Fibroblast of mammary gland (primary cell): Measurements from ENCODE around the gene LMAN1L.

ENCODE experiments used
- DNase-seq: peaks from one replicate; pipeline ENCODE4 v3.0.0-alpha.2; 2010; ENCODE audit warnings: low read depth
- H3K4me3 ChIP-seq: 2 replicates; pipeline ENCODE4 v1.5.1; 2011; ENCODE audit warnings: low read depth, mild to moderate bottlenecking, low read length, moderate library complexity; ENCODE audit not compliant: control insufficient read depth
- CTCF ChIP-seq: conservative IDR thresholded peaks from 2 replicates; pipeline ENCODE4 v1.5.1; 2011; ENCODE audit warnings: low read depth, low read length, inconsistent platforms; ENCODE audit not compliant: control insufficient read depth, insufficient read depth

LMAN1L gene

DNA sequence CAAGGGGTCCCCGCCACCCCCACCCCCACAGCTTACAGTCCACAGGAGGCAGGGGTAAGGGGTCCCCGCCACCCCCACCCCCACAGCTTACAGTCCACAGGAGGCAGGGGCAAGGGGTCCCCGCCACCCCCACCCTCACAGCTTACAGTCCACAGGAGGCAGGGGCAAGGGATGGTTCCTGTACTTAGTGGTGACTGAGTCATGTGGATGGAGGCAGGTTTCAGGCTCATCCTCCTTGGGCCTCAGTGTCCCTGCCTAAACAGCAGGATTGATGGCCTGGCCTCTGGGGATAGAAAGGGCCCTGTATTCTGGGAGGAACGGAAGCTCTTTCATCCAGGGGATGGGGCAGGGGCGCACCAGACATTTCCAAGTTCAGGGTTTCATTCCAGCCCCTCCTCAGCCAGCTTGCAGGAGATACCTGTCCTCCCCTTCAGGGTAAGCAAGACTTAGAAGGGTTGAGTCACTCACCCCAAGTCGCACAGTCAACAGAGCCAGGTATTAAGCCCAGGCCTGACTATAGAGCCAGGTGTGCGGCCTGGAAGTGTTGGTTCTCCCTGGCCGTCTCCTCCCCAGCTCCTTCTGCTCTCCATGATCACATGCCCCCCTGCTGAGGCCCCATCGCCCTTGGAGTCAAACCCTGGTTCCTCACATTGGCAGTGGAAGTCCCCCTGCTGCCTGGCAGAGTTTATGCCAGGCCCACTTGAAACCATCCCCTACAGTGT lies 18.2 kb upstream of the LMAN1L start:
- DNase-seq = no peak
- no peak for TF ChIP-seq CTCF
- no peak overlapping the region for H3K4me3 ChIP-seq

- no peak for DNase-seq
- H3K4me3 ChIP-seq = no peak overlapping the region
- TF ChIP-seq CTCF = no peak
Measured at GRCh38 chr15:74794970-74795349, 17.7 kb upstream of the LMAN1L start.

DNA sequence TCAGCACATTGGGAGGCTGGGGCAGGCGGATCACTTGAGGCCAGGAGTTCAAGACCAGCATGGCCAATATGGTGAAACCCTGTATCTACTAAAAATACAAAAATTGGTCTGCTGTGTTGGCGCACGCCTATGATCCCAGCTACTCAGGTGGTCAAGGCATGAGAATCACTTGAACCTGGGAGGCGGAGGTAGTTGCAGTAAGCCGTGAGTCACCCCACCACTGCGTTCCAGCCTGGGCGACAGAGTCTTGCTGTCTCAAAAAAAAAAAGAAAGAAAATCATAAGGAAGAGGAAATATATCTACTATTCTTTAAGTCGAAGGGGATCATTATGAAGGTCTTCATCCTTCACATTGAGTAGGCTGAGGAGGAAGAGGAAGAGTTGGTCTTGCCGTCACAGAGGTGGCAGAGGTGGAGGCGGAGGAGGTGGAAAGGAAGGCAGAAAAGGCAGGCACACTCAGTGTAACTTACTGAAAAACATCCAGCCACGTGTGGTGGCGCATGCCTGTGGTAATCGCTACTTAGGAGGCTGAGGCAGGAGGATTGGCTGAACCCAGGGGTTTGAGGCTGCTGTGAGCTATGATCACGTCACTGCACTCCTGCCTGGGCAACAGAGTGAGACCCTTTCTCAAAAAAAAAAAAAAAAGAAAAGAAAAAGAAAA lies 16.5 kb upstream of the LMAN1L start:
- no peak for TF ChIP-seq CTCF
- no peak overlapping the region for H3K4me3 ChIP-seq
- no peak for DNase-seq

DNA sequence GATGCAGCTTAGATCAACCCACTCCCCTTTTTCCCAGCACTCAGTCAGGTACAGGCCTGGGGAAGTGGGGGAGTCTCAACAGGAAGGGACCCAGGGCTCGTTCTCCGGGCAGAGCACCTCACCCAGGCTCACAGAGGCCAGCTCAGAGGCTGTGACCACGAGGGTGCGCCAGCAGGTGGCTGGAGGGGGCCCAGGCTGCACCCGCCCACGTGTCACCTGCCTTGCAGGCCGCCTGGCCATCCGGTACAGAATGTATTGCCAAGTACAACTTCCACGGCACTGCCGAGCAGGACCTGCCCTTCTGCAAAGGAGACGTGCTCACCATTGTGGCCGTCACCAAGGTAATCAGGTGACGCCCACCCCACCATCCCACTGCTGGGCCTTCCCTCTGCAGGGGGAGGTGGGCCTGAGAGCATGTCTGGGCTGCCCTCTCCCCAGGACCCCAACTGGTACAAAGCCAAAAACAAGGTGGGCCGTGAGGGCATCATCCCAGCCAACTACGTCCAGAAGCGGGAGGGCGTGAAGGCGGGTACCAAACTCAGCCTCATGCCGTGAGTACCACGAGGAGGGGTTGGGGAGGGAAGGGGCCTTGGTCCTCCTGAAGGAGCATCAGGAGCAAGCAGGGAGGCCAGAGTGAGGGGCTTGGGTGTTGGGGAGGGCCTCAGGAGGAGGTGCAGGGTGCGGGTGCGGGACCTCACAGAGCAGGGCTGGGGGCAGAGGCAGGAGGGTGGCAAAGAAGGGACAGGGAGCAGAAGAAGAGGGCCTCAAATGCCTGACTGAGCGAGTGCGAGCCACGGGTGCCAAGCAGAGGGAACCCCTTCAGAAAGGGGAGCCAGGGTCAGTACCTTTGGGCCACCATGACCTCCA lies 14.0 kb upstream of the LMAN1L start:
- no peak for DNase-seq
- TF ChIP-seq CTCF = no peak
- H3K4me3 ChIP-seq = no peak overlapping the region

- TF ChIP-seq CTCF = no peak
- no peak for DNase-seq
- no peak overlapping the region for H3K4me3 ChIP-seq
Measured at GRCh38 chr15:74799255-74799855, 13.3 kb upstream of the LMAN1L start.

DNA sequence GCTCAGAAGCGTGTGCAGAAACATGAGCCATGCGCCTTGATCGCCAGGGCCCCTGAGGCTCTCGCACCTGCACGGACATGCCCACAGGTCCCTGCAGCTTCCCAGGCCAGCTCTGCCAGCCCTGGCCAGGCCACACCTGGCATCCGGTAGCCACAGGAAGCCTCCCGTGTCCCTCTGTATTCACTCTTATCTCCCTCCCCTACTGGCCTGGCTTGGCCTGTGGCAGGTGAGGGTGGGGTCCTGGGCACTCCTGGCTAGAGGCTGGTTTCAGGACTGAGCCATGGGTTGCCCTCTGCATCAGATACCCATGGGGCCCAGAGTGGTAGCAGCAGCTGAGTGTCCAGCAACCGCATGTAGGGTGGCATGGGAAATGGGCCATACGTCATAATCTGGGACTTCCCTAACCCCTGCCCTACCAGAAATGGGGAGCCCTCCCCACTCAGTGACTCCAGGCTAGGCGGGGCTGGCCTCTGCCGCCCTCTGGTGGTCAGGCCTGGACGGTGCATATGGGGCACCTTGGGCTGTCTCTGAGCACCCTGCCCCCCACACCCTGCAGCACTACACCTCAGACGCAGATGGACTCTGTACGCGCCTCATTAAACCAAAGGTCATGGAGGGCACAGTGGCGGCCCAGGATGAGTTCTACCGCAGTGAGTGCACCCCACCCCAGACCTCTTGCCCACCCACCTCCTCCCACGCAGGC lies 12.6 kb upstream of the LMAN1L start:
- peak; percentile 92 for TF ChIP-seq CTCF
- peak; percentile 66 for DNase-seq
- no peak overlapping the region for H3K4me3 ChIP-seq
